ENCODE data around the gene FBLIM1. TPM values are rescaled to one million over a fixed set of nuclear protein-coding genes. Genes with fewer than 3 reads are reported as not detected.

FBLIM1 gene
- total and polyA plus RNA-seq, 3 donors from 2014 or later: 23.3 to 52.5 (median 32.8) TPM

DNA sequence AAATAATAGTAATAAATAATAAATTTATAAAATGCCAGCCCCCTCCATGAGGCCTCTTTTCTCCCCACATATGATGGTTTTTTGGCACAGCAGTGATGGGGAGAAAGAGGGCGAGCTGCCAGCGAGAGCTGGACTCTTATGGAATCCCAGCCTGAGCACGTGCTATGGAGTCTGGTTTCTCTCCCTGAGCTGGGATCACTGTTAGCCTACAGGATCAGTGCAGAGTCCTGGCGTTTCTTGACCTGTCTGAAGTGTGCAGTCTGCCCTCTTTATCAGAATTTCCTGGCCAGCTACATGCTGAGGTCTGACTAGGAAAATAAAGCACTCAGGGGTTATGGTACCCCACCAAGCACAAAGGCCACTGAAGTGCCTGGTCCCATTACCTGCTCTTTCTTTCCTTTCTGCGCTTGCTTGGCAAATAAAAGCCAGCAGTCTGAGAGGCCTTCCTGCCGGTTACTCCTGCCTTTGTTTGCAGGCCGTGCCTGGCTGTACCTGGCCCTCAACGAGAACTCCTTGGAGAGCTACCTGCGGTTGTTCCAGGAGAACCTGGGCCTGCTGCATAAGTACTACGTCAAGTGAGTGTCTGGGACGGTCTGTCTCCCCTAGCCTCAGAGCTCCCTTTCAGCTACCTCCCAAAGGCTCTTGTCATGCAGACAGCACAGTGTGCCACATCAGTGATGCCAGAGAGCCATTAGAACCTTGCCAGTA lies 41.0 kb upstream of the FBLIM1 start:
- no peaks in the 10 kb centered on the region for H3K36me3 ChIP-seq (ENCODE audit: low read depth, missing control alignments)
- intact Hi-C loops (cut with DNase I; ENCODE audit: low total_unique reads): no loop called here
- peaks cover 9% of the 10 kb centered on the region for H3K4me1 ChIP-seq
- no peak overlapping the region for H3K4me3 ChIP-seq
- WGBS, 2 donors: 92 to 93% methylated on average over 10 to 11 of the region's 11 CpGs
- H3K9me3 ChIP-seq: no peaks in the 10 kb centered on the region
- no peak overlapping the region for H3K27ac ChIP-seq
- no peak for DNase-seq
- TF ChIP-seq, protein P1, sequence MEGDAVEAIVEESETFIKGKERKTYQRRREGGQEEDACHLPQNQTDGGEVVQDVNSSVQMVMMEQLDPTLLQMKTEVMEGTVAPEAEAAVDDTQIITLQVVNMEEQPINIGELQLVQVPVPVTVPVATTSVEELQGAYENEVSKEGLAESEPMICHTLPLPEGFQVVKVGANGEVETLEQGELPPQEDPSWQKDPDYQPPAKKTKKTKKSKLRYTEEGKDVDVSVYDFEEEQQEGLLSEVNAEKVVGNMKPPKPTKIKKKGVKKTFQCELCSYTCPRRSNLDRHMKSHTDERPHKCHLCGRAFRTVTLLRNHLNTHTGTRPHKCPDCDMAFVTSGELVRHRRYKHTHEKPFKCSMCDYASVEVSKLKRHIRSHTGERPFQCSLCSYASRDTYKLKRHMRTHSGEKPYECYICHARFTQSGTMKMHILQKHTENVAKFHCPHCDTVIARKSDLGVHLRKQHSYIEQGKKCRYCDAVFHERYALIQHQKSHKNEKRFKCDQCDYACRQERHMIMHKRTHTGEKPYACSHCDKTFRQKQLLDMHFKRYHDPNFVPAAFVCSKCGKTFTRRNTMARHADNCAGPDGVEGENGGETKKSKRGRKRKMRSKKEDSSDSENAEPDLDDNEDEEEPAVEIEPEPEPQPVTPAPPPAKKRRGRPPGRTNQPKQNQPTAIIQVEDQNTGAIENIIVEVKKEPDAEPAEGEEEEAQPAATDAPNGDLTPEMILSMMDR (IDR thresholded peaks at IDR 0.05): no peak
- no peak for TF ChIP-seq POLR2A (IDR thresholded peaks at IDR 0.05)
- no peaks in the 10 kb centered on the region for H3K27me3 ChIP-seq

DNA sequence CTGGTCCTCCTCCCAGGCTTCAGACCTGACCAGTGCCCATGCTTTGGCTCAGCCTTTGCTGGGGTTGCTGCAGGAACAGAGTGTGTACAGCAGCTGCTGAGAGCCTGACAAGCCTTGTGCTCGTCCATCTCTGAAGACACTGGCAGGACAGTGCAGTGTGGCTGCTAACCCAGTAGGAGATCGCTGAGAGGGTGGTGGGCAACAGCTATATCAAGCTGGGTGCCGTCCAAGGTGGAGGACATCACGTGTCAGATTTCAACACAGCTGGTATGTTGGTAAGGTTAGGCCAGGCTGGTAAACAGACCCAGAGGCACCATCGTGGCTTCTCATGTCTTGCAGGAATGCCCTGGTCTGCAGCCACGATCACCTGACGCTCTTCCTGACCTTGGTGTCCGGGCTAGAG lies 40.4 kb upstream of the FBLIM1 start:
- Histone ChIP-seq H3K4me1 (peaks cover 14% of the 10 kb centered on the region), H3K9me3 (no peaks in the 10 kb centered on the region), H3K4me3 (no peak overlapping the region), H3K27me3 (no peaks in the 10 kb centered on the region), H3K36me3 (ENCODE audit: low read depth, missing control alignments) (no peaks in the 10 kb centered on the region), H3K27ac (no peak overlapping the region)
- DNase-seq: no peak
- TF ChIP-seq POLR2A (IDR thresholded peaks at IDR 0.05): no peak
- TF ChIP-seq, protein P1 (IDR thresholded peaks at IDR 0.05): no peak
- intact Hi-C loops (cut with DNase I; ENCODE audit: low total_unique reads): no loop called here
- 83 to 84% methylated on average over 4 to 8 of the region's 8 CpGs for WGBS, 2 donors

DNA sequence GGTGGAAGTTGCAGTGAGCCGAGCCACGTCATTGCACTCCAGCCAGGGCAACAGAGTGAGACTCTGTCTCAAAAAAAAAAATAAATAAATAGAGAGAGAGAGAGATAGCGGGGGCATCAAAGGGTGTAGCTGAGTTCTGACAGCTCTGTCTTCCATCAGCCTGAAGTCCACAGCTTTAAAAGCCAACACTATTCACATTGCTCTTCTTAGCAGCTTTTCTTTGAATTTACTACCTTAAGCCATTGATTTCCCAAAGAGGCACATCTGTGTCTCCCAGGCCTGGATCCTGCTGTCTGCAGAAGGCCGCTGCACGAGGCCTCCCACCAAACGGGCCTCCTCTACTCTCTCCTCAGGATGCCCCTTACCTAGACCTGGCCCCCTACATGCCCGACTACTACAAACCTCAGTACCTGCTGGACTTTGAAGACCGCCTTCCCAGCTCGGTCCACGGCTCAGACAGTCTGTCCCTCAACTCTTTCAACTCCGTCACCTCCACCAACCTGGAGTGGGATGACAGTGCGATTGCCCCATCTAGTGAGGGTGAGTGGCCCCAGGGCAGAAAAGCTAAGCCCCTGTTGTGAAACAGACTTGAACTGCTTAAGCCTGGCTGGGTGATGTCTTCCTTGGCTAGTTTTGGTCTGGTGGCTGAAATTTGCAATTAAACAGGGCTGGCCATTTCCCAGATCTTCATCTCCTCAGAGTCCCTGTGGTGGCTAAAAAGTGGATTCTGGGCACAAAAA lies 39.0 kb upstream of the FBLIM1 start:
- no peaks in the 10 kb centered on the region for H3K9me3 ChIP-seq
- no peak overlapping the region for H3K27ac ChIP-seq
- no peaks in the 10 kb centered on the region for H3K36me3 ChIP-seq (ENCODE audit: low read depth, missing control alignments)
- DNase-seq: no peak
- no peaks in the 10 kb centered on the region for H3K27me3 ChIP-seq
- 92 to 94% methylated on average over 12 of the region's 12 CpGs for WGBS, 2 donors
- no peak overlapping the region for H3K4me3 ChIP-seq
- peaks cover 13% of the 10 kb centered on the region for H3K4me1 ChIP-seq
- intact Hi-C loops (cut with DNase I; ENCODE audit: low total_unique reads): no loop called here
- TF ChIP-seq, protein P1 (IDR thresholded peaks at IDR 0.05): no peak
- TF ChIP-seq POLR2A (IDR thresholded peaks at IDR 0.05): no peak

DNA sequence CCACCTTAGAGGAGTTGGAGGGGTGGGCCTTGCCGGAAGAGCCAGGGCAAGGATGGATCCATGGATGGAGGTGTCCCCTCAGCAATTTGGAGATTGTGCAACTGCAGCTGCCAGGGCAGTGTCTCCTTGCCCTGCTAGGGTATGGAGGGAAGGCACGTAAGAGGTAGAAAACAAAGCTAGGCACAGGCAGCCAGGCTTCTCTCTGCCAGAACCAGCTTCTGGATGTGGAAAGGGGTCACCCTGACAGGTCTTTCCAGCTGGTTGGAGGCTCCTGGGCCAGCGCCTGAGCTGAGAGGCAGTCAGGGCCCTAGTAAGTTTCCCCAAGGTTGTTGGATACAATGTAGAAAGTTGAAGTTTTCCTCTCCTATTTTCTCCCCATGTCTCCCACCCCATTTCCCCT lies 37.7 kb upstream of the FBLIM1 start:
- no peak overlapping the region for H3K27ac ChIP-seq
- no peaks in the 10 kb centered on the region for H3K27me3 ChIP-seq
- no peak overlapping the region for H3K4me3 ChIP-seq
- DNase-seq: no peak
- H3K36me3 ChIP-seq (ENCODE audit: low read depth, missing control alignments): no peaks in the 10 kb centered on the region
- H3K4me1 ChIP-seq: peaks cover 10% of the 10 kb centered on the region
- WGBS, 2 donors: 77 to 84% methylated on average over 3 of the region's 3 CpGs
- intact Hi-C loops (cut with DNase I; ENCODE audit: low total_unique reads): no loop called here
- no peaks in the 10 kb centered on the region for H3K9me3 ChIP-seq
- TF ChIP-seq, protein P1 (IDR thresholded peaks at IDR 0.05): no peak
- TF ChIP-seq POLR2A (IDR thresholded peaks at IDR 0.05): no peak

Measured in testis (tissue), 3 donors.